Activated T-helper 17 cell treated with anti-CD3 and anti-CD28 coated beads, Interleukin-2, amount 50 U/mL, for 72 hours (primary cell): Measurements from ENCODE around the gene ZNF506. TPM values are rescaled to one million over a fixed set of nuclear protein-coding genes. Genes with fewer than 3 reads are reported as not detected.

Experiments used
- ATAC-seq: fragments of 150-1000 bp; cut with Tn5 transposase; replicated peaks from 2 replicates; pipeline ENCODE4 v1.10.0; 2021; ENCODE audit warnings: mild to moderate bottlenecking, moderate library complexity
- H3K27ac Mint-ChIP-seq: one replicate; pipeline ENCODE4 v1.8.0; 2022; ENCODE audit warnings: mixed read lengths
- H3K27me3 Mint-ChIP-seq: one replicate; pipeline ENCODE4 v1.8.0; 2022; ENCODE audit warnings: mixed read lengths
- H3K36me3 Mint-ChIP-seq: one replicate; pipeline ENCODE4 v1.8.0; 2022; ENCODE audit warnings: low read depth, mild to moderate bottlenecking, mixed read lengths
- H3K4me1 Mint-ChIP-seq: one replicate; pipeline ENCODE4 v1.8.0; 2022; ENCODE audit warnings: mixed read lengths
- H3K4me3 Mint-ChIP-seq: one replicate; pipeline ENCODE4 v1.8.0; 2022; ENCODE audit warnings: mild to moderate bottlenecking, mixed read lengths
- H3K9me3 Mint-ChIP-seq: one replicate; pipeline ENCODE4 v1.8.0; 2022; ENCODE audit warnings: mixed read lengths
- total RNA-seq, 2 donors: library from RNA; stranded (reverse); gene quantifications; one replicate each; pipeline ENCODE4 v1.2.3, GENCODE V29; 2022

ZNF506 gene
- total RNA-seq, 2 donors from 2014 or later: 16.1 to 58.1 TPM

- Mint-ChIP-seq H3K9me3 (no peaks in the 10 kb centered on the region), H3K36me3 (no peaks in the 10 kb centered on the region), H3K4me1 (no peaks in the 10 kb centered on the region), H3K27me3 (no peaks in the 10 kb centered on the region), H3K27ac (no peak overlapping the region), H3K4me3 (no peak overlapping the region)
- no peak for ATAC-seq
These were observed 63.4 kb downstream of the ZNF506 start for GRCh38 chr19:19758164-19758563.

- Mint-ChIP-seq H3K9me3 (no peaks in the 10 kb centered on the region), H3K27ac (no peak overlapping the region), H3K27me3 (no peaks in the 10 kb centered on the region), H3K4me1 (no peaks in the 10 kb centered on the region), H3K4me3 (no peak overlapping the region), H3K36me3 (no peaks in the 10 kb centered on the region)
- no peak for ATAC-seq
These were observed 68.7 kb downstream of the ZNF506 start for GRCh38 chr19:19752760-19753403.

GRCh38 chr19:19751846-19752245 is 69.7 kb downstream of the ZNF506 start:
- no peak overlapping the region for H3K27ac Mint-ChIP-seq
- H3K9me3 Mint-ChIP-seq: no peaks in the 10 kb centered on the region
- ATAC-seq: no peak
- no peaks in the 10 kb centered on the region for H3K4me1 Mint-ChIP-seq
- no peak overlapping the region for H3K4me3 Mint-ChIP-seq
- H3K36me3 Mint-ChIP-seq: no peaks in the 10 kb centered on the region
- H3K27me3 Mint-ChIP-seq: no peaks in the 10 kb centered on the region

GRCh38 chr19:19750842-19751790 is 70.4 kb downstream of the ZNF506 start:
- no peak overlapping the region for H3K4me3 Mint-ChIP-seq
- no peaks in the 10 kb centered on the region for H3K9me3 Mint-ChIP-seq
- ATAC-seq: no peak
- H3K36me3 Mint-ChIP-seq: no peaks in the 10 kb centered on the region
- H3K27me3 Mint-ChIP-seq: no peaks in the 10 kb centered on the region
- no peak overlapping the region for H3K27ac Mint-ChIP-seq
- no peaks in the 10 kb centered on the region for H3K4me1 Mint-ChIP-seq

- Mint-ChIP-seq H3K4me3 (no peak overlapping the region), H3K36me3 (no peaks in the 10 kb centered on the region), H3K27ac (no peak overlapping the region), H3K9me3 (no peaks in the 10 kb centered on the region), H3K4me1 (no peaks in the 10 kb centered on the region), H3K27me3 (no peaks in the 10 kb centered on the region)
- no peak for ATAC-seq
These were observed 71.4 kb downstream of the ZNF506 start for GRCh38 chr19:19749908-19750841.

- Mint-ChIP-seq H3K27me3 (no peaks in the 10 kb centered on the region), H3K9me3 (no peaks in the 10 kb centered on the region), H3K36me3 (no peaks in the 10 kb centered on the region), H3K4me3 (no peak overlapping the region), H3K27ac (no peak overlapping the region), H3K4me1 (no peaks in the 10 kb centered on the region)
- ATAC-seq: no peak
These were observed 72.2 kb downstream of the ZNF506 start for GRCh38 chr19:19749117-19749907.

GRCh38 chr19:19748249-19748938 is 73.2 kb downstream of the ZNF506 start:
- Mint-ChIP-seq H3K4me1 (no peaks in the 10 kb centered on the region), H3K9me3 (no peaks in the 10 kb centered on the region), H3K27me3 (no peaks in the 10 kb centered on the region)

GRCh38 chr19:19747357-19748220 is 74.0 kb downstream of the ZNF506 start:
- no peaks in the 10 kb centered on the region for H3K4me1 Mint-ChIP-seq
- H3K27ac Mint-ChIP-seq: no peak overlapping the region
- H3K27me3 Mint-ChIP-seq: no peaks in the 10 kb centered on the region
- no peak for ATAC-seq
- no peaks in the 10 kb centered on the region for H3K36me3 Mint-ChIP-seq
- no peaks in the 10 kb centered on the region for H3K9me3 Mint-ChIP-seq
- no peak overlapping the region for H3K4me3 Mint-ChIP-seq

More at GRCh38 chr19:19748249-19748938, 73.2 kb downstream of the ZNF506 start:
- no peak overlapping the region for H3K27ac Mint-ChIP-seq
- no peak for ATAC-seq
- H3K36me3 Mint-ChIP-seq: no peaks in the 10 kb centered on the region
- H3K4me3 Mint-ChIP-seq: no peak overlapping the region

GRCh38 chr19:19746286-19747213 is 75.0 kb downstream of the ZNF506 start:
- H3K4me1 Mint-ChIP-seq: no peaks in the 10 kb centered on the region
- no peaks in the 10 kb centered on the region for H3K36me3 Mint-ChIP-seq
- no peaks in the 10 kb centered on the region for H3K27me3 Mint-ChIP-seq
- no peak overlapping the region for H3K27ac Mint-ChIP-seq
- H3K9me3 Mint-ChIP-seq: no peaks in the 10 kb centered on the region
- no peak for ATAC-seq
- no peak overlapping the region for H3K4me3 Mint-ChIP-seq

GRCh38 chr19:19745496-19746285 is 75.9 kb downstream of the ZNF506 start:
- Mint-ChIP-seq H3K4me1 (no peaks in the 10 kb centered on the region), H3K27me3 (no peaks in the 10 kb centered on the region), H3K9me3 (no peaks in the 10 kb centered on the region), H3K27ac (no peak overlapping the region), H3K36me3 (no peaks in the 10 kb centered on the region), H3K4me3 (no peak overlapping the region)
- peak; percentile 52 for ATAC-seq

GRCh38 chr19:19744641-19745040 is 76.9 kb downstream of the ZNF506 start:
- no peaks in the 10 kb centered on the region for H3K27me3 Mint-ChIP-seq
- no peak overlapping the region for H3K27ac Mint-ChIP-seq
- ATAC-seq: no peak

More at GRCh38 chr19:19744641-19745040, 76.9 kb downstream of the ZNF506 start:
- no peak overlapping the region for H3K4me3 Mint-ChIP-seq
- no peaks in the 10 kb centered on the region for H3K9me3 Mint-ChIP-seq
- H3K36me3 Mint-ChIP-seq: no peaks in the 10 kb centered on the region
- H3K4me1 Mint-ChIP-seq: no peaks in the 10 kb centered on the region
